Activated T-cell treated with anti-CD3 and anti-CD28 coated beads, Interleukin-2, amount 50 U/mL, for 24 hours (primary cell): ENCODE data around the gene GREB1L.

Experiments
- DNase-seq: peaks from one replicate; pipeline ENCODE4 v3.0.0-alpha.2; 2020
- H3K27ac Mint-ChIP-seq: 2 replicates; pipeline ENCODE4 v1.8.0; 2020; ENCODE audit warnings: mild to moderate bottlenecking, mixed read lengths
- H3K27me3 Mint-ChIP-seq: 2 replicates; pipeline ENCODE4 v1.8.0; 2020; ENCODE audit warnings: mixed read lengths
- H3K36me3 Mint-ChIP-seq: 2 replicates; pipeline ENCODE4 v1.8.0; 2020; ENCODE audit warnings: low read depth, mixed read lengths
- H3K4me1 Mint-ChIP-seq: 2 replicates; pipeline ENCODE4 v1.8.0; 2020; ENCODE audit warnings: low read depth, mixed read lengths
- H3K4me3 Mint-ChIP-seq: 2 replicates; pipeline ENCODE4 v1.8.0; 2020; ENCODE audit warnings: mild to moderate bottlenecking, moderate library complexity, mixed read lengths
- H3K9me3 Mint-ChIP-seq: 2 replicates; pipeline ENCODE4 v1.8.0; 2020; ENCODE audit warnings: mixed read lengths

The GREB1L gene

DNA sequence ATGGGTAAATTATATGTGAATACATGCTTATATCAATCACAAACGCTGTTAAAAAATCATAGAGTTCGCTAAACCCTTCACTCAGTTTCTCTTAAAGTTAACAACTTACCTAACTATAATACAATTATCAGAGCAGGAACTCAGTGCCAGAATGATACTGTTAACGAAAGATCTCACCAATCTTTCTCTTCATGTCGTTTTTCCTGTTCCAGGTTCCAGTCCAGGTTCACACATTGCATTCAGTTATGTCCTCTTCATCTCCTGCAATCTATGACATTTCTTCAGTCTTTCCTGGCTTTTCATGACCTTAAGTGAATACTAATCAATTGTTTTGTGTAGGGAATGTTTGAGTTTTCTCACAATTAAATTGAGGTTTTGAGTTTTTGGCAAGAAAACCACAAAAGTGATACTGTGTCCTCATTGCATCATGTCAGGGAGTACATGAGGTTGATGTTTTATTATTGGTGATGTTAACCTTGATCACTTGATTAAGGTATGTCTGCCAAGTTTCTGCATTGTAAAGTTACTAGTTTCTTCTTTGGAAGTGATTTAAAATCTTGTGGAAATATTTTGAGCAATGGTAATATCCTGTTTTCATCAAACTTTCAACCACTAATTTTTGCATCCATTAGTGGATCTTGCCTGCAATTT is 226.6 kb downstream of the GREB1L start:
- H3K27me3 Mint-ChIP-seq = peaks cover 18% of the 10 kb centered on the region
- no peaks in the 10 kb centered on the region for H3K4me1 Mint-ChIP-seq
- H3K9me3 Mint-ChIP-seq = no peaks in the 10 kb centered on the region
- no peak for DNase-seq
- no peaks in the 10 kb centered on the region for H3K36me3 Mint-ChIP-seq
- H3K4me3 Mint-ChIP-seq = no peak overlapping the region
- no peak overlapping the region for H3K27ac Mint-ChIP-seq

DNA sequence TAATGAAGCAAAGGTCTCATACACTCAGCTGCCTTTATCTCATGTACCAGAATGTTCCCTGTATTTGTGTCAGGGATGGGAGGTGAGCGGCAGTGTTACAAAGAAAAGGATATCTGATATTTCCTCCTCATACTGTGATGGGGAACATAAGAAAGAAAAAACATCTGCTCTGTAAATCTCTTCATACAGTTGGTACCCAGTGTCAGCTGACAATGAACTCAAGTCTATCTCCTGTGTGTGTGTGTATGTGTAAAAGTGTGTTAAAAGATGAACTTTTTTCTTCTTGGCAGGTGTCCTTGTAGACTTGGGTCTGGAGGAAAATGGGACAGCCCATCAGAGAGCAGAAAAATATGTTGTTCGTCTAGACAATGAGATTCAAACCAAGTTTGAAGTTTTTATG is 230.7 kb downstream of the GREB1L start:
- Mint-ChIP-seq H3K27ac (no peak overlapping the region), H3K36me3 (no peaks in the 10 kb centered on the region), H3K9me3 (no peaks in the 10 kb centered on the region), H3K4me3 (no peak overlapping the region), H3K27me3 (peaks cover 21% of the 10 kb centered on the region), H3K4me1 (no peaks in the 10 kb centered on the region)
- no peak for DNase-seq

DNA sequence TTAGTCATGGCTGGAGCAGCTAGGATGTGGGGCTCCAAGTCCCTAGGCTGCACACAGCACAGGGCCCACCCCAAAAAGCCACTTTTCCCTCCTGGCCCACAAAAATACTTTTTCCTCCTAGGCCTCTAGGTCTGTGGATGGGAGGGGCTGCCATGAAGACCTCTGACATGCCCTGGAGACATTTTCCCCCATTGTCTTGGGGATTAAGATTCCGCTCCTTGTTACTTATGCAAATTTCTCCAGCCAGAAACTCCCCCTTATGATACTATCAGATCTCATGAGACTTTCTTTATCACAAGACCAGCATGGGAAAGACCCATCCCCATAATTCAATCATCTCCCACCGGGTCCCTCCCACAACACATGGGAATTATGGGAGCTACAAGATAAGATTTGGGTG is 232.6 kb downstream of the GREB1L start:
- H3K36me3 Mint-ChIP-seq = no peaks in the 10 kb centered on the region
- H3K27ac Mint-ChIP-seq = no peak overlapping the region
- no peaks in the 10 kb centered on the region for H3K9me3 Mint-ChIP-seq
- DNase-seq = no peak
- H3K27me3 Mint-ChIP-seq = peaks cover 23% of the 10 kb centered on the region
- H3K4me3 Mint-ChIP-seq = no peak overlapping the region
- H3K4me1 Mint-ChIP-seq = no peaks in the 10 kb centered on the region

DNA sequence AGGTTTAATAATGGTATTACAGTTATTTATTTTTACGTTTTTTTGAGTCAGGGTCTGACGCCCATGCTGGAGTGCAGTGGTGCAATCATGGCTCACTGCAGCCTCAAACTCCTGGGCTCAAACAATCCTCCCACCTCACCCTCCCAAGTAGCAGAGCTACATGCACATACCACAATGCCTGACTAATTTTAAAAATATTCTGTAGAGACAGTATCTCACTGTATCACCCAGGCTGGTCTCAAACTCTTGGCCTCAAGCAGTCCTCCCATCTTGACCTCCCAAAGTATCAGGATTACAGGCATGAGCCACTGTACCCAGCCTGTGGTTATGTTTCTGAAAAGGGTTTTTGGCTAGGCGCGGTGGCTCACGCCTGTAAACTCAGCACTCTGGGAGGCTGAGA is 237.7 kb downstream of the GREB1L start:
- H3K4me3 Mint-ChIP-seq = no peak overlapping the region

DNA sequence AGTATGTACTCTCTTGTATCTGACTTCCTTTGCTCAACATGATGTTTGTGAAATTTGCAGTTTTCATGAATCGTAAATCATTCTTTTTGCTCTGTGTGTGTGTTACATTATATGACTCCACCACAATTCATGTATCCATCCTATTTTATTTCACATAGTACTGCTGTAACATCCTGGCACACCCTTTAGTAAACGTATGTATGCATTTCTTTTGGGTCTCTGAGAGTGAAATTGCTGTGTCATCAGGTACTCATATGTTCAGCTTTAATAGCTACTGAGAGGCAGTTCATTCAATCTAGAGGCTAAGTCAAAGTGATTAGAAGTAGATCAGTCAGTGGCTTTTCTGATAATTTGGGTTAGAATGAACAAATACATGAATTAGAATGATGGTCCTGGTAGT is 239.7 kb downstream of the GREB1L start:
- H3K27me3 Mint-ChIP-seq = peaks cover 9% of the 10 kb centered on the region

More for the DNA sequence above, 237.7 kb downstream of the GREB1L start:
- no peaks in the 10 kb centered on the region for H3K9me3 Mint-ChIP-seq
- H3K4me1 Mint-ChIP-seq = no peaks in the 10 kb centered on the region
- no peaks in the 10 kb centered on the region for H3K36me3 Mint-ChIP-seq
- H3K27ac Mint-ChIP-seq = no peak overlapping the region
- H3K27me3 Mint-ChIP-seq = peaks cover 14% of the 10 kb centered on the region
- no peak for DNase-seq

DNA sequence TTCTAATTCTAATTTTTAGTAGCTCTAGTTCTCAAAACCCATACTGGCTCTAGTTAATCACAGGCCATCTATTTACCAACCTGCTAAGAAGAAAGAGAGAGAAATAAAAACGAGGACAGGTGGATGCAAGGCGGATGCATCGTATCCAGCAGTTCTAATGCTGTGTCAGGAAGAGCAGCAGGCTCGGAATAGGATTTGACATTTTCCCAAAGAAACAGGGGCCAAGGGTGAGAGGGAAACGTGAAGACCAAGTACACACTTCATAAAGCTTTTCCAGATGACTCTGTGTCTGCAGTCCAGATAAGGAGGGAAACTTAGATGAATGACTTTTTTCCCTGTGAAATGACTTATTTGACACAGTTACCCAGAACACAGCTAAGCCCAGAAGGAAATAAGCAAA is 241.0 kb downstream of the GREB1L start:
- H3K27me3 Mint-ChIP-seq = peaks cover 3% of the 10 kb centered on the region
- no peaks in the 10 kb centered on the region for H3K4me1 Mint-ChIP-seq
- H3K27ac Mint-ChIP-seq = no peak overlapping the region
- no peaks in the 10 kb centered on the region for H3K9me3 Mint-ChIP-seq
- no peak overlapping the region for H3K4me3 Mint-ChIP-seq
- H3K36me3 Mint-ChIP-seq = no peaks in the 10 kb centered on the region
- no peak for DNase-seq

More for the DNA sequence above, 239.7 kb downstream of the GREB1L start:
- no peak overlapping the region for H3K27ac Mint-ChIP-seq
- no peak overlapping the region for H3K4me3 Mint-ChIP-seq
- H3K4me1 Mint-ChIP-seq = no peaks in the 10 kb centered on the region
- H3K9me3 Mint-ChIP-seq = no peaks in the 10 kb centered on the region
- no peak for DNase-seq
- H3K36me3 Mint-ChIP-seq = no peaks in the 10 kb centered on the region

DNA sequence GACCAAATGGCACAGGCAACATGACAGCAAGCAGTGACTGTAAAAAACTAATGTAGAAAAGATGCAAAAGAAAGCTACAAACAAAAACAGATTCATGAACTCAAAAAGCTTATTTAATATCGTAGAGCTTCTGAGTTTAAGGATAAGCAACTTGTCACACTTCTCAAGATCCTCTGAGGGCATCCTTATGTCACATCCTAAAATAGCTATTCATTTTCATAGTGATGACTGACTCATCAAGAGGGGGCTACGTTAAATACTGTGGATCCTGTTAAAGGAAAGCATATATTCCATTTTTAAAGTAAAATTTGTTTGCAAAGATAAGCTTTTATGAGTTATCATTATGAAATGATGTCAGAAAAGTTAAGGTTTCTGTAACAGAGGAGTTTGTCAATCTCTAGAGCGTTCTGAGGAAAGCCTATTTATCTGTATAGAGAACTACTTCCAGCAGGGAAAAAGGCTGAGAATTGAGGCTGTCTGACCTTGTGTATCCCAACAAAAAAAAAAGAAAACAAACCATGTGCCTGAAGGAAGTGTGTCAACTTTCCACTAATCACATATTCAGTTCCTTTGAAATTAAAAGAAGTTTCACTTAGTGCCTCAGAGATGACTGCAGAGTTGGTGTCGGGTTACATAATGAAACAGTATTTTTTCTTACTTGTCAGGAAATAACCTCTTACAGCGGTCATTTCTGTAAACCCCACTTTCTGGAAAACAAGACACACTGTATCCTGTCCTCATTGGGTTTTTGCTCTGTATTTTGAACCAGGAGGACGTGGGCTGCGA is 243.0 kb downstream of the GREB1L start:
- no peak for DNase-seq
- Mint-ChIP-seq H3K27me3 (peaks cover 3% of the 10 kb centered on the region), H3K27ac (no peak overlapping the region), H3K4me3 (no peak overlapping the region), H3K4me1 (no peaks in the 10 kb centered on the region), H3K9me3 (no peaks in the 10 kb centered on the region), H3K36me3 (no peaks in the 10 kb centered on the region)

DNA sequence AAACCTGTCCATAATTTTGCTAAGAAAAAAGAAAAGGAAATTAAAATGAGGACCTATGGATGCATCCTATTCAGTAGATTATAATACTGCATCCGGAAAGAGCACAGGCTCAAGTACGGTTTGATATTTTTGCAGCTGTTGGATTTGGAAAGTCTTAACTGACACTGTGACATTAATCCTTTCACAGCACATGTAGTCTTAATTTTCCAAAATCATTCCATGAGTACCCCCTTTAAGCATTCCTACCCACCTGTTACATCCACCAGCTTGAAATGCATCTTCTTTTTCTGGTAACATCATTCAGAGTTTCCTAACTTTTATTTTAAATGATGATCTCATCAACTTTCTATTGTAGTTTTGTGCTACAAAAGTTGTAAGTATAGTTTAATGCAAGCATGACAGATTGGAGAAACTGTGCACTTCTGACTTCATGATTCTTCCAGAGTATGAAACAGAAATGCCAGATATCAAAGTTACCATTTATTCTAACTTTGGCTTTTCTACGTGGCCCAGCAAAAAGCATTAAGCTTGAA is 244.9 kb downstream of the GREB1L start:
- H3K4me3 Mint-ChIP-seq = no peak overlapping the region
- no peaks in the 10 kb centered on the region for H3K9me3 Mint-ChIP-seq
- no peak for DNase-seq

DNA sequence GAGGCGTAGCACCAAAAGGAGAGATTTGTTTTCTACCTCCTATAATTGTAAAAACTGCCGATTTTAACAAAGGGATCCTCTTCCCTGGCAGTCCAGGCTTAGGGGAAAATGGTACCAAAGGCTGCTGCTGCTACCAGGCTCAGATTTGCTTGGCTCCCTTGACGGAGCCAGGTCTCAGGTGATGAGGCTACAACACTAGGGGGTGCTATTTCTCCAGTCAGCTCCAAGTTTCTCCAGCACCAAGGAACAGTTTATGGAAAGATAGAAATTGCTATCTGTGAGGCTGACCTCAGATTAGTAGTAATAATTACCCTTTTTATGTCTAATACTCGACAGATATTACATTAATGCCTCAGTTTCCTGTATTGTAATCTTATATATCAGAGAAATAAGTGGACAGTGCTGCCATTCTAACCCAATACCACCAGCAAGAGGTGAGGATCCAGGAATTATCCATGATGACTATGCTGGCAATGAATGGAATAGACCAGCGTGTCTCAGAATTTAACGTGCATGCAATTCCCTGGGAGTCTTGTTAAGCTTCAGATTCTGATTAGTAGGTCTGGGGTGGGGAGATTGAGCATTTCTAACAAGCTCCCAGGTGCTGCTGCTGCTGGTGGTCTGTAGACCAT is 247.2 kb downstream of the GREB1L start:
- no peak overlapping the region for H3K4me3 Mint-ChIP-seq
- no peaks in the 10 kb centered on the region for H3K9me3 Mint-ChIP-seq
- no peak for DNase-seq
- no peaks in the 10 kb centered on the region for H3K4me1 Mint-ChIP-seq
- no peak overlapping the region for H3K27ac Mint-ChIP-seq
- H3K27me3 Mint-ChIP-seq = peaks cover 3% of the 10 kb centered on the region
- no peaks in the 10 kb centered on the region for H3K36me3 Mint-ChIP-seq

More for the DNA sequence above, 244.9 kb downstream of the GREB1L start:
- H3K27me3 Mint-ChIP-seq = peaks cover 3% of the 10 kb centered on the region
- H3K4me1 Mint-ChIP-seq = no peaks in the 10 kb centered on the region
- no peaks in the 10 kb centered on the region for H3K36me3 Mint-ChIP-seq
- no peak overlapping the region for H3K27ac Mint-ChIP-seq

DNA sequence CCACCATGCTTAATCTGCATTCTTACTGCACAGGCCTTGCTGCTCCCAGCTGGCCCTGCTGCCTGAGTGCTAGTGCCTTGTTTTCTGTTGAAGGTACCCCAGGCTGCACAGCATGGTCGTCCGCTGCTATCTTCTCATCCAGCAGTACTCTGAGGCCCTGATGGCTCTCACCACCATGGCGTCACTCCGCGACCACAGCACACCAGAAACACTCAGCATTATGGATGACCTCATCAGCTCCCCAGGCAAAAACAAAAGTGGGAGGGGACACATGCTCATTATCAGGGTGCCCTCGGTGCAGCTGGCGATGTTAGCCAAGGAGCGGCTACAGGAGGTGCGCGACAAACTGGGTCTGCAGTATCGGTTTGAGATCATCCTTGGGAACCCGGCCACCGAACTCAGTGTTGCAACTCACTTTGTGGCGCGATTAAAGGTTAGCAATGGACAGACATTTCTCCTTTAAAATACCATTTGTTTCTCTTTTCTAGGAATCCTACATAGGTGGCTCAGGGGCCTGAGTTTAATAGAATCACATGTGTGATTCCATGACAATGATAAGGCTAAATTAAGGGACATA is 248.0 kb downstream of the GREB1L start:
- DNase-seq = no peak
- Mint-ChIP-seq H3K27me3 (peaks cover 3% of the 10 kb centered on the region), H3K4me3 (no peak overlapping the region), H3K9me3 (no peaks in the 10 kb centered on the region), H3K27ac (no peak overlapping the region), H3K4me1 (no peaks in the 10 kb centered on the region), H3K36me3 (no peaks in the 10 kb centered on the region)

DNA sequence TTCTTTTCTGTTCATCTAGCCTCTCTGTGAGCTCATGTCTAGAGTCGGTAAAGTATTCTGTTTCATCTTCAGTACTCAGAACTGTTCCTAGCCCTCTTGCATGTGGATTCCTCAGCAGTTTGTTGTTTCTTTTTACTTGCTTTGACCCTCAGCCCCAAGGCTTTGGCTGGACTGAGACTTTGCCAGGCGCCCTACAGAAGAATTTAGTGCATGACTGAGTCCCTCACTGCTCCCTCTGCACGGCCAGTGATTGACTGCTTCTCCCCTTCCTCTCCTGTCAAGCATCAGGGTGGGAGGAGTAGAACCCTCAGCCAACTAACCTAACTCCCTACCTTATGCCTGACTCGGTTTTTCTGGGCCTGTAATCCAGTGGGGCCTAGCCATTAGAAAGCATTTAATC is 248.7 kb downstream of the GREB1L start:
- H3K4me3 Mint-ChIP-seq = no peak overlapping the region
- no peaks in the 10 kb centered on the region for H3K4me1 Mint-ChIP-seq
- H3K27me3 Mint-ChIP-seq = peaks cover 3% of the 10 kb centered on the region
- no peak for DNase-seq
- no peak overlapping the region for H3K27ac Mint-ChIP-seq
- H3K36me3 Mint-ChIP-seq = no peaks in the 10 kb centered on the region
- no peaks in the 10 kb centered on the region for H3K9me3 Mint-ChIP-seq

DNA sequence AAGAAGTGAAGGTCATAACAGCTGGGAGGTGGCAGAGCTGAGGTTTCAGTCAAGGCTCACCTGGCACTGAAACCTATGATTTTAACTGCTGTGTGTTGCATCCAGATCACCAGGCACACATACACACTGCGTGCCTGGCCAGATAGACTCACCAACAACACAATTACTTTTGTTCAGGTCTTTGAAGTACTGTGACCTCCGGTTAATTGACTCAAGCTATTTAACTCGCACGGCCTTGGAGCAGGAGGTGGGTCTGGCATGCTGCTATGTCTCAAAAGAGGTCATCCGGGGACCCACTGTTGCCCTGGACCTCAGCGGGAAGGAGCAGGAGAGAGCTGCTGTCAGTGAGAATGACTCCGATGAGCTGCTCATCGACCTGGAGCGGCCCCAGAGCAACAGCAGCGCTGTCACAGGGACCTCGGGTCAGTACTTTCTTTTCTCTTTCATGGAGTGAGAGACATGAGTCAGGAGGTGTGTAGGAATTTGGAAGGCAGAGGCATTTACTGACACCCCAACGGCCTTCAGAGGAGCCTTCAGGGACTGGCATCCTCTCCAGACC is 254.3 kb downstream of the GREB1L start:
- Mint-ChIP-seq H3K4me3 (no peak overlapping the region), H3K27ac (no peak overlapping the region), H3K9me3 (no peaks in the 10 kb centered on the region), H3K36me3 (no peaks in the 10 kb centered on the region), H3K27me3 (no peaks in the 10 kb centered on the region), H3K4me1 (no peaks in the 10 kb centered on the region)
- no peak for DNase-seq

DNA sequence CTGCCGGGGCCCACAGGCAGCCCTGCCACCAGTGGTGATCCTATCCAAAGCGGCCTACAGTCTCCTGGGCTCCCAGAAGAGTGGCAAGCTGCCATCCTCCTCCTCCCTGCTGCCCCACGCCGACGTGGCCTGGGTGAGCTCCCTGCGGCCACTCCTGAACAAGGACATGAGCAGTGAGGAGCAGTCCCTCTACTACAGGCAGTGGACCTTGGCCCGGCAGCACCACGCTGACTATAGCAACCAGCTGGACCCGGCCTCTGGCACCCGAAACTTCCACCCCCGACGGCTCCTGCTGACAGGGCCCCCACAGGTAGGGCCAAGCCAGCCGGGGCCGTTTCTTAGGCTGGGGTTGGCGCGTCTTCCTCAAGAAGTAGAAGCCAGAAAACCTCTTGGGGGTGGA is 258.0 kb downstream of the GREB1L start:
- no peak overlapping the region for H3K4me3 Mint-ChIP-seq
- H3K9me3 Mint-ChIP-seq = no peaks in the 10 kb centered on the region
- no peaks in the 10 kb centered on the region for H3K36me3 Mint-ChIP-seq
- H3K27me3 Mint-ChIP-seq = no peaks in the 10 kb centered on the region
- no peaks in the 10 kb centered on the region for H3K4me1 Mint-ChIP-seq
- no peak overlapping the region for H3K27ac Mint-ChIP-seq
- DNase-seq = no peak

DNA sequence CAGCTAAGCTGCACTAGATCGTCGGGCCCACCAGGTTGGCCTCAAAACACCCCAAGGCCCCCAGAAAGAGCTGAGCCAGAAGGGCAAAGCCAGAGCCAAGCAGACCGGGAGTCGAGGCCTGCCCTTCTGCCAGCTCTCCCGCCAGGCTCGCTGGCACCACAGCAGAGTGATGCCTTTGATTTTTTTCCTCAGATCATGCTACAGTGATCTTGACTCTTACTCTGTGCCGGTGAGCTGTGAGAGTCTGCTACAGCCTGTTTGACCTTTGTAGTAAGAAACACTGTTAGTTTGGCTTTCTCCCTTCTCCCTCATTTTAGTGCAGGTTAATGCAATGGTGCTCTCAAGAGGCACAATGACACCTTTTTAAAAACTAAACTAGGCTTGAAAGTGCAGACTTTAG is 260.6 kb downstream of the GREB1L start:
- Mint-ChIP-seq H3K9me3 (no peaks in the 10 kb centered on the region), H3K4me3 (no peak overlapping the region), H3K4me1 (no peaks in the 10 kb centered on the region), H3K36me3 (no peaks in the 10 kb centered on the region), H3K27ac (no peak overlapping the region), H3K27me3 (no peaks in the 10 kb centered on the region)
- no peak for DNase-seq
